Nephron (organoid): ENCODE results near the gene ERCC6L2.

ENCODE experiments used
- H3K27ac Mint-ChIP-seq, 3 experiments: 2 replicates each; pipeline ENCODE4 v1.8.0; 2020; ENCODE audit warnings: mixed read lengths in 3 of 3, mild to moderate bottlenecking in 2 of 3, moderate library complexity in 1 of 3
- H3K27me3 Mint-ChIP-seq: 2 replicates; pipeline ENCODE4 v1.8.0; 2021; ENCODE audit warnings: low read depth, mild to moderate bottlenecking, moderate library complexity, mixed read lengths
- H3K36me3 Mint-ChIP-seq: 2 replicates; pipeline ENCODE4 v1.8.0; 2020; ENCODE audit warnings: low read depth, mixed read lengths
- H3K4me1 Mint-ChIP-seq: 2 replicates; pipeline ENCODE4 v1.8.0; 2020; ENCODE audit warnings: mixed read lengths
- H3K4me3 Mint-ChIP-seq, 3 experiments: 2 replicates each; pipeline ENCODE4 v1.8.0; 2020; ENCODE audit warnings: mild to moderate bottlenecking in 3 of 3, mixed read lengths in 3 of 3, moderate library complexity in 2 of 3
- H3K9me3 Mint-ChIP-seq: 2 replicates; pipeline ENCODE4 v1.8.0; 2020; ENCODE audit warnings: mixed read lengths
- CTCF ChIP-seq, 3 experiments: fragments of 200-600 bp; sonication (generic); IDR thresholded peaks; one replicate each; pipeline ENCODE4 v1.5.0; 2021; ENCODE audit warnings: antibody characterized with exemption in 3 of 3; ENCODE audit not compliant: unreplicated experiment in 3 of 3

Gene ERCC6L2

DNA sequence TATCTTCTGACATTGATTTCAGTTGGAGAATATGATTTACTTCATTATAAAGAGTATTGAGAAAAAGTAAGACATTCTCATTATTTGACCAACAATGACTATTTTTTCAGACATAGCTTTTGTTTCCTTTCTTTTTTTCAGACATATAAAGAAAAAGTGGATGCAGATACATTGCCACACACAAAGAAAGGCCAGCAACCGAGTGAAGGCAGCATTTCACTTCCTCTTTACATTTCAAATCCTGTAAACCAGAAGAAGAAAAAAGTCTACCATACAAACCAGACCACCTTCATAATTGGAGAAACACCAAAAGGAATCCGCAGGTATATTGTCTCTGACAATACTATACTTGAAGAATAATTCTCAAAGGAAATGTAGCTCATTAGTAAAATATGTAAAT, 128.9 kb downstream of the ERCC6L2 start:
- Mint-ChIP-seq H3K27ac (no peak overlapping the region), H3K4me3 (no peak overlapping the region), H3K27me3 (no peaks in the 10 kb centered on the region), H3K9me3 (peaks cover 14% of the 10 kb centered on the region), H3K36me3 (peaks cover 46% of the 10 kb centered on the region), H3K4me1 (peaks cover 5% of the 10 kb centered on the region)
- no peak for TF ChIP-seq CTCF (IDR thresholded peaks at IDR 0.05; ENCODE audit: unreplicated experiment in 3 of 3)

DNA sequence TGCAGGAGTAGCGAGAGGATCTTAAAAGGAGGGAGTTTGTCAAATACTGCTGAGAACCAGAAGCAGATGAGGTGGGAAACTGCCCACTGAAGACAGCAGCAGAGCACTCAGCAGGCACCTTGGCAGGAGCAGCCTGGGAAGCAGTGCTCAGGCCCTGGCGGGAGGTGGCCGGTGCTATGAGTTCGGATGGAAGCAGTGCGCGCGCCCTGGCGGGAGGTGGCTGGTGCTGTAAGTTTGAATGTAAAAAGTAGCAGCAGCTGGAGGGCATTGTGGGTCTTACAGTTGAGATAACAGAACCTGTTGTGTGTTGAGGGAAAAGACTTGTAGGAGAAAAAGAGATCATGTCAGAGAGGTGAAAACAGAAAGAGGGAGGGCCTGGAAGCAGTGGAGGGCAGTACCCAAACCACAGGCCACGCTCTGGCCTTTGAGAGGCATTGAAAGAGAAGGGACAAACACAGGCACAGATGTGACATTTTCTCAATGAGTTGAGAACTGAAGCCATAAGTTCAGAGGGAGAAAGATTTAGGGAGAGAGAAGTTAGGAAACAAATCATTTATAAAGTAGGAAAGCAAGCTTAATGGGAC, 130.9 kb downstream of the ERCC6L2 start:
- Mint-ChIP-seq H3K4me3 (no peak overlapping the region), H3K4me1 (peaks cover 7% of the 10 kb centered on the region), H3K9me3 (peaks cover 14% of the 10 kb centered on the region), H3K36me3 (peaks cover 48% of the 10 kb centered on the region), H3K27ac (no peak overlapping the region), H3K27me3 (no peaks in the 10 kb centered on the region)
- no peak for TF ChIP-seq CTCF (IDR thresholded peaks at IDR 0.05; ENCODE audit: unreplicated experiment in 3 of 3)

DNA sequence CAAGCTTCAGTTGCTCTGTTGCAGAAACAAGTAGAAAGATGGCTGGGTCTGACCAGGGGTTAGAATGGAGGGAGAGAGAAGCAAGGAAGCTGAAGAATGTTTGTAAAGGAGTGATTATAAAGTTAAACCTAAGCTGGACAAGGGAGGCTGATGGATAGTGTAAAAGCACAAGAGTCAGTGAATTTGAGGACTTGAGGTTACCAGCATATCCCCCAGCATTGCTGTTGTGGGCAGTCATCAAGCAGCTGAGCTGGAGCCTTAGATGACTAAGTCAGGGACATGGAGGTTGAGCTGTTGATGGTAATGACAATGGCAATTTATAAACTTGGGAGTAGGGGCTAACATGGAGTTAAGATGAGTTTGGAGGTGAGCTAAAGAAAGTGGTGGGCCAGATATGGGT, 131.5 kb downstream of the ERCC6L2 start:
- H3K9me3 Mint-ChIP-seq: peaks cover 14% of the 10 kb centered on the region
- no peak for TF ChIP-seq CTCF (IDR thresholded peaks at IDR 0.05; ENCODE audit: unreplicated experiment in 3 of 3)
- no peaks in the 10 kb centered on the region for H3K27me3 Mint-ChIP-seq

GRCh38 chr9:96008502-96009222, 133.2 kb downstream of the ERCC6L2 start:
- Mint-ChIP-seq H3K9me3 (peaks cover under 1% of the 10 kb centered on the region), H3K27me3 (no peaks in the 10 kb centered on the region), H3K4me3 (no peak overlapping the region), H3K36me3 (peaks cover 43% of the 10 kb centered on the region), H3K27ac (no peak overlapping the region), H3K4me1 (peaks cover 7% of the 10 kb centered on the region)
- TF ChIP-seq CTCF (IDR thresholded peaks at IDR 0.05; ENCODE audit: unreplicated experiment in 3 of 3): no peak

More for the DNA sequence above, 131.5 kb downstream of the ERCC6L2 start:
- H3K4me3 Mint-ChIP-seq: no peak overlapping the region
- H3K27ac Mint-ChIP-seq: no peak overlapping the region
- peaks cover 51% of the 10 kb centered on the region for H3K36me3 Mint-ChIP-seq
- peaks cover 7% of the 10 kb centered on the region for H3K4me1 Mint-ChIP-seq

GRCh38 chr9:96009223-96009602, 133.7 kb downstream of the ERCC6L2 start:
- H3K36me3 Mint-ChIP-seq: peaks cover 45% of the 10 kb centered on the region
- H3K27ac Mint-ChIP-seq: no peak overlapping the region
- no peaks in the 10 kb centered on the region for H3K27me3 Mint-ChIP-seq
- TF ChIP-seq CTCF (IDR thresholded peaks at IDR 0.05; ENCODE audit: unreplicated experiment in 3 of 3): no peak
- H3K9me3 Mint-ChIP-seq: no peaks in the 10 kb centered on the region
- peaks cover 7% of the 10 kb centered on the region for H3K4me1 Mint-ChIP-seq
- no peak overlapping the region for H3K4me3 Mint-ChIP-seq
